Measurements from ENCODE around the gene RAB43.

DNA sequence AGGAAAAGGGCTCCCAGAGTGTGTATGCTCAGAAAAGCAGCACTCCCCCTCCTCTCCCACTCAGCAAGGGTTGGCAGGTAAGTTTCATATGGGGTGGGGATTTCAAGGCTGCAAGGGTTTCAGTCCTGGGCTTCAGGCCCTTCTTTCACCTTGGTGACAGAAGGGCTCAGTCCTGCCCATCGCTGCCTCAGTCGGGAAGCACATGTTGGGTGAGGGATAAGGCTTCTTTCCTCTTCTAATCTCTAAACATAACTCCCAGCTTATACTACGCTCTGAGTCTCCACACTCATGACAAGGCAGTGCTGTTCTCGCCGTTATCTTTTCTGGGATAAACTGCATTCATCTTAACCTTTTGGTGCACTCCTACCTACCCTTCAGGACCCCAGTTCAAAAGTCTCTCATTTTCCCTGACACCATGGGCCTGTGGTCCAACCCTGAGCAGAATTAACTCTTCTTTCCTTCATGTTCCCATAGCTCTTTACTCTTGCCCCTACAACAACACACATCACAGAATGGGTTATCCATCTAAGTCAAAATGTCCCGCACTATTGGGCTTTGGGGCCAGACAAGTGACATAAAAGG lies 17.0 kb downstream of the RAB43 start:
- TF ChIP-seq, protein P1, sequence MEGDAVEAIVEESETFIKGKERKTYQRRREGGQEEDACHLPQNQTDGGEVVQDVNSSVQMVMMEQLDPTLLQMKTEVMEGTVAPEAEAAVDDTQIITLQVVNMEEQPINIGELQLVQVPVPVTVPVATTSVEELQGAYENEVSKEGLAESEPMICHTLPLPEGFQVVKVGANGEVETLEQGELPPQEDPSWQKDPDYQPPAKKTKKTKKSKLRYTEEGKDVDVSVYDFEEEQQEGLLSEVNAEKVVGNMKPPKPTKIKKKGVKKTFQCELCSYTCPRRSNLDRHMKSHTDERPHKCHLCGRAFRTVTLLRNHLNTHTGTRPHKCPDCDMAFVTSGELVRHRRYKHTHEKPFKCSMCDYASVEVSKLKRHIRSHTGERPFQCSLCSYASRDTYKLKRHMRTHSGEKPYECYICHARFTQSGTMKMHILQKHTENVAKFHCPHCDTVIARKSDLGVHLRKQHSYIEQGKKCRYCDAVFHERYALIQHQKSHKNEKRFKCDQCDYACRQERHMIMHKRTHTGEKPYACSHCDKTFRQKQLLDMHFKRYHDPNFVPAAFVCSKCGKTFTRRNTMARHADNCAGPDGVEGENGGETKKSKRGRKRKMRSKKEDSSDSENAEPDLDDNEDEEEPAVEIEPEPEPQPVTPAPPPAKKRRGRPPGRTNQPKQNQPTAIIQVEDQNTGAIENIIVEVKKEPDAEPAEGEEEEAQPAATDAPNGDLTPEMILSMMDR (conservative IDR thresholded peaks at IDR 0.05; ENCODE audit: low read depth, low read length): no peak
- no peak for TF ChIP-seq EZH2phosphoT487 (IDR thresholded peaks at IDR 0.05; ENCODE audit: borderline replicate concordance, low read length)

All from PC-3 (cell line).